ENCODE results near the gene EHMT1. TPM values are rescaled to one million over a fixed set of nuclear protein-coding genes. Genes with fewer than 3 reads are reported as not detected.
"Not testable (repeated sequence)": the region's sequence is repeated elsewhere in the genome, so short reads cannot be mapped to it uniquely, and the experiment has no call there.

Gene EHMT1
- total and polyA plus RNA-seq, 10 of the 15 experiments (the other 5 are each of a cell fraction or from before 2014, with no cell fraction given): 2.9 to 100 (median 48.1) TPM

DNA sequence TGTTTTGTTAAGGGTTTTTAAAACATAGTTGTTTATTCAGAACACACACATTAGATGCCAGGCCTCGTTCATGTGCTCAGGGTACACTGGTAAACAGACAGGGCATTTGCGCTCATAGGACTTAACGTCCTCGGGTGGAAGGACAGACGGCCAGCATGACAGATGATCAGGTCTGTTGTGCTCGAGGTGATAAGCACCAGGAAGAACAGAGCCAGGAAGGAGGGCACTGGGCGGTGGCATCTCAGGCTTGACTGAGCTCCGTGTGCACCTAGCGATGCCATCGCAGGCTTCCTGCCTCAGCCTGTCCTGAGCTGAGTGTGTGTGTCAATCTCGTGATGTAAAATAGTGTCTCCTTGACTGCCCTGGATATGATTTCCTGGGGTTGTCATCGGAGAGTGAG lies 96.5 kb downstream of the EHMT1 start (continued):
- TF ChIP-seq, protein P1, sequence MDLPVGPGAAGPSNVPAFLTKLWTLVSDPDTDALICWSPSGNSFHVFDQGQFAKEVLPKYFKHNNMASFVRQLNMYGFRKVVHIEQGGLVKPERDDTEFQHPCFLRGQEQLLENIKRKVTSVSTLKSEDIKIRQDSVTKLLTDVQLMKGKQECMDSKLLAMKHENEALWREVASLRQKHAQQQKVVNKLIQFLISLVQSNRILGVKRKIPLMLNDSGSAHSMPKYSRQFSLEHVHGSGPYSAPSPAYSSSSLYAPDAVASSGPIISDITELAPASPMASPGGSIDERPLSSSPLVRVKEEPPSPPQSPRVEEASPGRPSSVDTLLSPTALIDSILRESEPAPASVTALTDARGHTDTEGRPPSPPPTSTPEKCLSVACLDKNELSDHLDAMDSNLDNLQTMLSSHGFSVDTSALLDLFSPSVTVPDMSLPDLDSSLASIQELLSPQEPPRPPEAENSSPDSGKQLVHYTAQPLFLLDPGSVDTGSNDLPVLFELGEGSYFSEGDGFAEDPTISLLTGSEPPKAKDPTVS (IDR thresholded peaks at IDR 0.05; ENCODE audit: low read depth, low read length): no peak

DNA sequence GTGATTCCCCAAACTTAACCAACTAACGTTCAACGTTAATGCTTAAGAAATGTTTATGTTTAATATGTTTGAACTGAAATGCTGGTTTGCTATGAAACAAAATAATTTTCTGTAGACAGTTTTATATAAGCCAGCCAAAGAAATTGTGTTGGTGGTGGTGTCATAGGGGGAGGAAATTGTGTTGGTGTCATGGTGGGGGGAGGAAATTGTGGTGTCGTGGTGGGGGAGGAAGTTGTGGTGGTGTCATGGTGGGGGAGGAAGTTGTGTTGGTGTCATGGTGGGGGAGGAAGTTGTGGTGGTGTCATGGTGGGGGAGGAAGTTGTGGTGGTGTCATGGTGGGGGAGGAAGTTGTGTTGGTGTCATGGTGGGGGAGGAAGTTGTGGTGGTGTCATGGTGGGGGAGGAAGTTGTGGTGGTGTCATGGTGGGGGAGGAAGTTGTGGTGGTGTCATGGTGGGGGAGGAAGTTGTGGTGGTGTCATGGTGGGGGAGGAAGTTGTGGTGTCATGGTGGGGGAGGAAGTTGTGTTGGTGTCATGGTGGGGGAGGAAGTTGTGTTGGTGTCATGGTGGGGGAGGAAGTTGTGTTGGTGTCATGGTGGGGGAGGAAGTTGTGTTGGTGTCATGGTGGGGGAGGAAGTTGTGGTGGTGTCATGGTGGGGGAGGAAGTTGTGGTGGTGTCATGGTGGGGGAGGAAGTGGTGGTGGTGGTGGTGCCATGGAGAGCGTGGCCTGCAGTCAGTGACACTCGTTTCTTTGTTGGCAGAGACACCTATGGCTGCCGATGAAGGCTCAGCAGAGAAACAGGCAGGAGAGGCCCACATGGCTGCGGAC lies 97.3 kb downstream of the EHMT1 start:
- peak; percentile 35 for FAIRE-seq
- POLR2A ChIA-PET; H3K9ac ChIP-seq (ENCODE audit: control insufficient read depth, insufficient read depth, low read length); DNase-seq (ENCODE audit: low read depth, low spot score); SMC1A ChIA-PET (ENCODE audit: uncharacterized antibody, unreplicated experiment); BruUV-seq (replicated peaks); ATAC-seq; H3K27ac ChIP-seq (ENCODE audit: control insufficient read depth, insufficient read depth); intact Hi-C loops (cut with micrococcal nuclease; ENCODE audit: unreplicated experiment); H3K27me3 ChIP-seq (replicated peaks in 1 of 2; ENCODE audit: control insufficient read depth in 2 of 2, insufficient read depth in 2 of 2, low read length in 1 of 2); CTCF ChIA-PET; H3K4me2 ChIP-seq (ENCODE audit: control insufficient read depth, insufficient read depth); H2AFZ ChIP-seq (ENCODE audit: control insufficient read depth, low read depth, low read length); H3K4me1 ChIP-seq (ENCODE audit: control insufficient read depth, insufficient read depth, low read length); H3K79me2 ChIP-seq (ENCODE audit: control insufficient read depth, insufficient read depth, low read length); RAD21 ChIA-PET (ENCODE audit: unreplicated experiment); H4K20me1 ChIP-seq (ENCODE audit: control insufficient read depth, insufficient read depth); in situ Hi-C loops (cut with MboI); H3K4me3 ChIP-seq: not testable (repeated sequence)
- Histone ChIP-seq H3K9me3 (replicated peaks; ENCODE audit: control insufficient read depth, insufficient read depth, low read length) (peaks cover 12% of the 10 kb centered on the region), H3K36me3 (ENCODE audit: control insufficient read depth in 2 of 2, insufficient read depth in 2 of 2, low read length in 1 of 2) (peaks cover 11 to 23% of the 10 kb centered on the region in 2 experiments; a peak in 3 of 4 replicates)
- 0 out of 2 replicates have a peak, but pooled peaks have one; percentile 17 for TF ChIP-seq YY1 (IDR thresholded peaks at IDR 0.05; ENCODE audit: low read depth, low read length)
- TF ChIP-seq ETV6 (conservative IDR thresholded peaks at IDR 0.05 in 1 of 2, IDR thresholded peaks at IDR 0.05 in 1 of 2; ENCODE audit: borderline replicate concordance in 1 of 2, low read depth in 1 of 2): peak in 1 of 2 experiments; percentile 73; a peak in 2 of 4 replicates
- peak; percentile 32; the same call in 1 of the 2 replicates for TF ChIP-seq RUNX3 (IDR thresholded peaks at IDR 0.05; ENCODE audit: low read length)
- TF ChIP-seq SPI1 (IDR thresholded peaks at IDR 0.05; ENCODE audit: borderline replicate concordance, insufficient read depth, low read depth, low read length): peak; percentile 11; the same call in 1 of the 2 replicates
- 43% methylated on average over 7 of the region's 7 CpGs for WGBS (ENCODE audit: insufficient coverage, insufficient replicate concordance, low lambda C conversion rate, missing lambda C conversion rate)

Measured in GM12878 (cell line).